Lung (tissue), 12 donors: ENCODE measurements around the gene GNG2. TPM values are rescaled to one million over a fixed set of nuclear protein-coding genes. Genes with fewer than 3 reads are reported as not detected.

Experiments used
- ATAC-seq: fragments of 200-7000 bp; cut with Tn5 transposase; one replicate; pipeline ENCODE4 v1.9.1; 2020; ENCODE audit warnings: moderate number of reproducible peaks; ENCODE audit not compliant: insufficient read depth, low FRiP score
- DNase-seq, 3 donors: peaks; one replicate each; pipeline ENCODE4 v3.0.0-alpha.2; 2013 to 2017
- H3K27ac ChIP-seq, 2 donors: one replicate each; pipeline ENCODE4 v1.5.1; 2013; ENCODE audit warnings: mild to moderate bottlenecking in 2 of 2, moderate library complexity in 2 of 2, control low read depth in 1 of 2, inconsistent platforms in 1 of 2, low read depth in 1 of 2, low read length in 1 of 2
- H3K27me3 ChIP-seq, 3 donors: one replicate each; pipeline ENCODE4 v1.5.1; 2013; ENCODE audit warnings: low read length in 2 of 3; ENCODE audit not compliant: control insufficient read depth in 3 of 3, insufficient read depth in 3 of 3
- H3K36me3 ChIP-seq, 4 donors: one replicate each; pipeline ENCODE4 v1.5.1; 2013; ENCODE audit warnings: low read length in 4 of 4, mild to moderate bottlenecking in 1 of 4, moderate library complexity in 1 of 4; ENCODE audit not compliant: control insufficient read depth in 4 of 4, insufficient read depth in 4 of 4
- H3K4me1 ChIP-seq, 5 donors: one replicate each; pipeline ENCODE4 v1.5.1; 2013; ENCODE audit warnings: low read length in 5 of 5, mild to moderate bottlenecking in 2 of 5, moderate library complexity in 1 of 5; ENCODE audit not compliant: control insufficient read depth in 5 of 5, insufficient read depth in 5 of 5
- H3K4me3 ChIP-seq: one replicate; pipeline ENCODE4 v1.5.1; 2013; ENCODE audit warnings: mild to moderate bottlenecking, control low read depth, moderate library complexity
- H3K9ac ChIP-seq, 2 donors: one replicate each; pipeline ENCODE4 v1.5.1; 2013; ENCODE audit warnings: low read length in 2 of 2, control low read depth in 1 of 2; ENCODE audit not compliant: insufficient read depth in 1 of 2
- H3K9me3 ChIP-seq, 4 donors: one replicate each; pipeline ENCODE4 v1.5.1; 2013; ENCODE audit warnings: low read length in 3 of 4, mild to moderate bottlenecking in 1 of 4, moderate library complexity in 1 of 4; ENCODE audit not compliant: control insufficient read depth in 4 of 4, insufficient read depth in 3 of 4
- CTCF ChIP-seq: IDR thresholded peaks from 2 replicates; pipeline ENCODE4 v1.5.1; 2012; ENCODE audit warnings: mild to moderate bottlenecking; ENCODE audit errors: control extremely low read depth, extremely low read depth
- WGBS, 2 donors: extraction: QIAGEN DNeasy Blood & Tissue Kit; methylation state at CpG; one replicate each; pipeline ENCODE4 v1.1.7; 2013; 5-methylcytosine and 5-hydroxymethylcytosine counted together
- polyA plus RNA-seq, 2 donors: library from polyadenylated mRNA; stranded (reverse); fragments of 200-250 nt; gene quantifications; one replicate each; pipeline ENCODE4 v1.2.1, GENCODE V29; 2013
- total RNA-seq, 2 donors: library from RNA; depleted of rRNA in 1 of 2; stranded (reverse); fragments of >200 nt in 1 of 2; gene quantifications; one replicate each; pipeline ENCODE4 v1.2.1, GENCODE V29; 2014 to 2021
- donor health status: control.
- donor health status: control.
- donor health status: Bipolar disorder and iron deficiency.
- donor health status: healthy.
- donor health status: DM: yes; HTN: yes; CAD: no.

GNG2 gene
- total and polyA plus RNA-seq, 4 donors, result 3.7 to 42.3 (median 21.5) TPM

DNA sequence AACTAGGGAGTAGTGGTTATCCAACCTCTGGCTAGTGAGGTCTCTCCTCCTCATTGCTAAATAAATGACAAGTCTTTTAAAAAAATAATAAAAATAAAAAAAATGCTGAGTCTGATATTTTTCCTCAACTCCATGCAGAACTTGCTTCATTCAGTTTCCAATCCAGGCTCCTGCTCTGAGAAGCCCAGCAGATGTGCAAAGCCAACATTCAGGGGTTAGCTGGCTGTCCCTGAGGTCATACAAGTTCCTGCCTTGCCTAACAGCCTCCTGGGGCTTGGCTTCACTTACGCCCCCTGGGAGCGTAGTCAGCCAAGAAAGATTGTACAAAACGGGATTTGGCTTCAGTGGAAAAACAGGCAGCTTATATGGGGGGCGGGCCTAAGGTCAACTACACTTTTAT is 152.2 kb downstream of the GNG2 start:
- WGBS, 2 donors, result 71 to 75% methylated on average over 4 of the region's 4 CpGs
- peak; percentile 37 for ATAC-seq

GRCh38 chr14:52013984-52014600 is 153.7 kb downstream of the GNG2 start:
- Histone ChIP-seq H3K27me3 (no peaks in the 10 kb centered on the region), H3K9me3 (no peaks in the 10 kb centered on the region), H3K9ac (no peak overlapping the region), H3K36me3 (peaks cover 13 to 39% (median 28%) of the 10 kb centered on the region in 4 donors), H3K4me1 (peaks cover 0 to 25% (median 9%) of the 10 kb centered on the region in 5 donors), H3K27ac (peak overlapping the region; percentile 15 to 47), H3K4me3 (no peak overlapping the region)
- WGBS, 2 donors, result 69 to 76% methylated on average over 11 of the region's 11 CpGs
- no peak for ATAC-seq
- no peak for TF ChIP-seq CTCF
- DNase-seq, result no peak

More for the DNA sequence above, 152.2 kb downstream of the GNG2 start:
- Histone ChIP-seq H3K27me3 (no peaks in the 10 kb centered on the region), H3K4me3 (no peak overlapping the region), H3K36me3 (peaks cover 24 to 42% (median 34%) of the 10 kb centered on the region in 4 donors), H3K9ac (no peak overlapping the region), H3K27ac (no peak overlapping the region), H3K4me1 (peaks cover 0 to 20% (median 9%) of the 10 kb centered on the region in 5 donors), H3K9me3 (peaks cover 0 to 3% (median 0%) of the 10 kb centered on the region in 4 donors)
- DNase-seq, result peak; percentile 41 to 82 (median 69)
- no peak for TF ChIP-seq CTCF

DNA sequence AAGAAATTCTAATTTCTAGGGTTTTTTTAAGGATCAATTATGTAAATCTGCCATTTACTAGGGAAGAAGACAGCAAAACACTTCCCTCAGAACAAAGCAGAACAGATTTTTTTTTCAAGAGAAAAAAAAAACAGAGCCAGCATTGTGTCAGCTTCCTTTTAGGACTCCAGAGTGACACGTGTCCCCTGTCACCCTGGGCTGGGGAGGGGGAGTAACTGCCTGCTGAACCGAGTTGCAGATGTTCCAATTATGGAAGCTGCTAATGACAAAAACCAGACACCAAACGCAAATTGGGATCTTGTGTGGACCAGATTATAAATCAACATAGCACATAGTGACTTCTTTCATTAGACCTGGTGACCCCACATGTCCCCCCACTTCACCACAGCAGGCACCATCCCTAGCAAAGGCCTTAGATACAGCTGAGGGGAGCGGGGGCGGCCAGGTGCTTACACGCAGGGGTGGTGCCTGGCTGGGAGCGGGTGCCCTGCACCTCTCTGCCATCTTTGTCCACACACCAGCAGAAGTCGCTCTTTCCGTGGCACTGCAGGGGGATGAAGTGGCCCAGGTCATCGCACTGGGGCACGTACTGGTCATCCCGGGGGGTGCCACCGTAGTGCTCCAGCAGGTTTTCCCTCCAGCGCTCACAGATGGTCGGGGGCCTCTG is 154.3 kb downstream of the GNG2 start:
- no peaks in the 10 kb centered on the region for H3K9me3 ChIP-seq
- no peak for ATAC-seq
- 77 to 83% methylated on average over 15 of the region's 15 CpGs for WGBS, 2 donors
- H3K4me1 ChIP-seq, result peaks cover 0 to 25% (median 9%) of the 10 kb centered on the region in 5 donors
- H3K4me3 ChIP-seq, result no peak overlapping the region
- DNase-seq, result no peak
- TF ChIP-seq CTCF, result no peak
- no peaks in the 10 kb centered on the region for H3K27me3 ChIP-seq
- H3K9ac ChIP-seq, result no peak overlapping the region
- peaks cover 11 to 40% (median 26%) of the 10 kb centered on the region in 4 donors for H3K36me3 ChIP-seq
- H3K27ac ChIP-seq, result peak overlapping the region in 1 of 2 donors; percentile 47
